Trophoblast cell (in vitro differentiated cells and primary cell): ENCODE results near the gene MRPL9.

ENCODE experiments used
- DNase-seq, 2 donors: peaks; one replicate each; pipeline ENCODE4 v3.0.0-alpha.2; 2016
- H2AFZ ChIP-seq: 2 replicates; pipeline ENCODE4 v1.6.1; 2013; ENCODE audit warnings: low read length, moderate library complexity, mild to moderate bottlenecking; ENCODE audit not compliant: insufficient read depth, poor library complexity
- H2AK5ac ChIP-seq: 2 replicates; pipeline ENCODE4 v1.6.1; 2013; ENCODE audit warnings: mild to moderate bottlenecking, low read length
- H2BK120ac ChIP-seq: 2 replicates; pipeline ENCODE4 v1.6.1; 2013; ENCODE audit warnings: low read length, mild to moderate bottlenecking, moderate library complexity; ENCODE audit not compliant: insufficient read depth, poor library complexity
- H2BK12ac ChIP-seq: 2 replicates; pipeline ENCODE4 v1.6.1; 2013; ENCODE audit warnings: mild to moderate bottlenecking, low read length, moderate library complexity
- H2BK5ac ChIP-seq: 2 replicates; pipeline ENCODE4 v1.6.1; 2013; ENCODE audit warnings: low read length, low read depth, moderate library complexity, mild to moderate bottlenecking; ENCODE audit not compliant: poor library complexity
- H3K14ac ChIP-seq: 2 replicates; pipeline ENCODE4 v1.6.1; 2013; ENCODE audit warnings: mild to moderate bottlenecking, low read length
- H3K18ac ChIP-seq: 2 replicates; pipeline ENCODE4 v1.6.1; 2013; ENCODE audit warnings: mild to moderate bottlenecking, low read length
- H3K23ac ChIP-seq: 2 replicates; pipeline ENCODE4 v1.6.1; 2013; ENCODE audit warnings: low read length
- H3K27ac ChIP-seq: 2 replicates; pipeline ENCODE4 v1.5.1; 2013; ENCODE audit warnings: low read depth, mild to moderate bottlenecking, inconsistent platforms, low read length, moderate library complexity
- H3K27me3 ChIP-seq: 2 replicates; pipeline ENCODE4 v1.6.1; 2013; ENCODE audit warnings: inconsistent platforms, mild to moderate bottlenecking, low read length, moderate library complexity; ENCODE audit not compliant: insufficient read depth
- H3K36me3 ChIP-seq, 2 experiments: 1 replicate in 1 of 2; 2 replicates in 1 of 2; pipeline ENCODE4 v1.6.1; 2013; ENCODE audit warnings: low read length in 2 of 2, mild to moderate bottlenecking in 2 of 2, moderate library complexity in 1 of 2; ENCODE audit not compliant: insufficient read depth in 2 of 2, control insufficient read depth in 1 of 2
- H3K4ac ChIP-seq: 2 replicates; pipeline ENCODE4 v1.6.1; 2013; ENCODE audit warnings: low read depth, mild to moderate bottlenecking, low read length, moderate library complexity
- H3K4me1 ChIP-seq, 2 experiments: 1 replicate in 1 of 2; 2 replicates in 1 of 2; pipeline ENCODE4 v1.6.1; 2013; ENCODE audit warnings: low read length in 2 of 2, mild to moderate bottlenecking in 2 of 2, moderate library complexity in 1 of 2; ENCODE audit not compliant: insufficient read depth in 2 of 2, control insufficient read depth in 1 of 2
- H3K4me2 ChIP-seq: 2 replicates; pipeline ENCODE4 v1.6.1; 2013; ENCODE audit warnings: inconsistent platforms, mild to moderate bottlenecking, low read length, moderate library complexity
- H3K4me3 ChIP-seq: 2 replicates; pipeline ENCODE4 v1.5.1; 2013; ENCODE audit warnings: mild to moderate bottlenecking, low read depth, low read length, inconsistent platforms
- H3K79me1 ChIP-seq: one replicate; pipeline ENCODE4 v1.6.1; 2013; ENCODE audit warnings: low read length
- H3K79me2 ChIP-seq: 2 replicates; pipeline ENCODE4 v1.6.1; 2013; ENCODE audit warnings: low read length, mild to moderate bottlenecking; ENCODE audit not compliant: control insufficient read depth, insufficient read depth, poor library complexity
- H3K9ac ChIP-seq: 2 replicates; pipeline ENCODE4 v1.6.1; 2013; ENCODE audit warnings: mild to moderate bottlenecking, low read length
- H3K9me3 ChIP-seq: 2 replicates; pipeline ENCODE4 v1.6.1; 2013; ENCODE audit warnings: low read depth, mild to moderate bottlenecking, control low read depth, inconsistent platforms, low read length; ENCODE audit not compliant: insufficient read depth
- H4K12ac ChIP-seq: 2 replicates; pipeline ENCODE4 v1.6.1; 2013; ENCODE audit warnings: low read depth, mild to moderate bottlenecking, low read length, moderate library complexity
- H4K8ac ChIP-seq: 2 replicates; pipeline ENCODE4 v1.6.1; 2013; ENCODE audit warnings: low read depth, mild to moderate bottlenecking, low read length, moderate library complexity
- H4K91ac ChIP-seq: one replicate; pipeline ENCODE4 v1.6.1; 2013; ENCODE audit warnings: low read depth, mild to moderate bottlenecking, low read length, moderate library complexity
- WGBS: extraction: QIAGEN DNeasy Blood & Tissue Kit; methylation state at CpG from one replicate; pipeline ENCODE4 v1.1.7; 2013; ENCODE audit warnings: missing lambda C conversion rate; ENCODE audit not compliant: insufficient read length, insufficient coverage; ENCODE audit errors: extremely low coverage; 5-methylcytosine and 5-hydroxymethylcytosine counted together

The MRPL9 gene

DNA sequence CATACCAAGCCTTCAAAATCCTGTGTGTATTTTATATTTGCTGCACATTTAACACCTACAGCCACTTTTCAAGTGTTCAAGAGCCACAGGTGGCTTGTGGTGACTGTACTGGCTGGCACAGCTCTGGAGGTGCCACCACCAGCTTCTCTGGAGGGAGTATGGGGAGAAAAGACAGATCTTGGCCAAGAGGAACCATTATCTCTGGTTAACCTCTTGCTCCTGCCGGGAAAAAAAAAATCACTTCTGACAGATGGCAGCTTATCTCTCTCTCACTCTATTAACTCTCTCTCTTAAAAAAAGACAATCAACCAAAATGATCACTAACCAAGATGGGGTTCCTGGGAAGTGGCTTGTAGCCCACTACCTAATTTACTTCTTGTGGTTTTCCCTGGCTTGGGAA is 43.2 kb downstream of the MRPL9 start:
- no peaks in the 10 kb centered on the region for H3K79me2 ChIP-seq
- H4K12ac ChIP-seq = no peak overlapping the region
- no peaks in the 10 kb centered on the region for H3K36me3 ChIP-seq
- no peak overlapping the region for H2BK5ac ChIP-seq
- H2AK5ac ChIP-seq = no peak overlapping the region
- H3K18ac ChIP-seq = no peak overlapping the region
- H3K4me1 ChIP-seq = peaks cover 3% of the 10 kb centered on the region in 2 experiments
- H3K23ac ChIP-seq = no peak overlapping the region
- DNase-seq = no peak
- no peak overlapping the region for H2BK120ac ChIP-seq
- H4K8ac ChIP-seq = no peak overlapping the region
- H3K9ac ChIP-seq = no peak overlapping the region
- H3K4me3 ChIP-seq = no peak overlapping the region
- WGBS = no CpG with 5 or more reads among the region's 1 CpG
- no peak overlapping the region for H4K91ac ChIP-seq
- no peak overlapping the region for H2BK12ac ChIP-seq
- peaks cover 36% of the 10 kb centered on the region for H3K27me3 ChIP-seq
- no peaks in the 10 kb centered on the region for H3K9me3 ChIP-seq
- no peak overlapping the region for H3K4ac ChIP-seq
- no peak overlapping the region for H2AFZ ChIP-seq
- H3K27ac ChIP-seq = no peak overlapping the region
- H3K14ac ChIP-seq = no peak overlapping the region
- H3K79me1 ChIP-seq = no peaks in the 10 kb centered on the region
- no peak overlapping the region for H3K4me2 ChIP-seq

DNA sequence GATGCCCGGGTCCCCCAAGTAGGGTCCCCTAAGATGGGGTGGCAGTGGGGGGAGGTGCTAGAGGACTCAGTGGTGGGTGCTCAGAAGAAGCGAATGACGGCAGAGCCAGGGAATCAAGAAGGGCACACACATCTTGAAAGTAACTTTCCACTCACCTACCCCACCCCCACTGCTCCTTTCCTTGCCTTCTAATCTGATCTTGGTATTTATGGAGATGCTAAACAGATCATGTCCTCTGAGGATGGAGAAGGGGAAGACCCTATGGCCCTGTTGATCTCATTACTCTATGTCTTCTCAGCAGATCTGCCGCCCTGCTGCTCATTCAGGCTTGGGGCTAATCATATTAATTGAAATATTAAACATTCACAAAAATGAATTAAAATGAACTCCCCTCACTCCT is 44.6 kb downstream of the MRPL9 start:
- no peak for DNase-seq
- Histone ChIP-seq H3K79me1 (no peaks in the 10 kb centered on the region), H2BK120ac (no peak overlapping the region), H3K79me2 (no peaks in the 10 kb centered on the region), H3K14ac (no peak overlapping the region), H3K27me3 (peaks cover 36% of the 10 kb centered on the region), H2AK5ac (no peak overlapping the region), H2BK12ac (no peak overlapping the region), H3K4me2 (no peak overlapping the region), H3K18ac (no peak overlapping the region), H3K9ac (no peak overlapping the region), H2AFZ (no peak overlapping the region), H4K8ac (no peak overlapping the region), H3K23ac (no peak overlapping the region), H3K4me1 (peaks cover 3% of the 10 kb centered on the region in 2 experiments), H3K36me3 (no peaks in the 10 kb centered on the region), H4K12ac (no peak overlapping the region), H3K4me3 (no peak overlapping the region), H3K27ac (no peak overlapping the region), H2BK5ac (no peak overlapping the region), H4K91ac (no peak overlapping the region), H3K9me3 (no peaks in the 10 kb centered on the region), H3K4ac (no peak overlapping the region)
- no CpG with 5 or more reads among the region's 4 CpGs for WGBS

DNA sequence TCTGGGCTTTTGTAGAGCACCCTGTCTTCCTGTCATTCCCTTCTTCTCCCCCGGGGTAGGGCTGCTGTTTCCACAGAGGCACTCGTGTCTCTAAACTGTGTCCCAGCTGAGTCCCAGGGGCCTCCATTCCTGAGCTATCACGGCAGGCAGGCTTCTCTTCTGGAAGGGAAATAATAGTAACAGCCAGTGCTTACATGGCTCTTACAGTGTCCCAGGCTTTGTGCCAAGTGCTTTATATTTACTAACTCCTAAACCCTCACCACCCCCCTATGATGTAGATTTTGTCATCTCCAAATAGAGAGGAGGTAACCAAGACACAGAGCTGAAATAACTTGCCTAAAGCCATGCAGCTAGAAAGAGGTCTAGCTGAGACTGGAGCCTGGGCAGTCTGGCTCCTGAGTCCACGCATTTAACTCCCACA is 45.3 kb downstream of the MRPL9 start:
- no CpG with 5 or more reads among the region's 4 CpGs for WGBS
- Histone ChIP-seq H2AK5ac (no peak overlapping the region), H3K18ac (no peak overlapping the region), H3K9ac (no peak overlapping the region), H4K91ac (no peak overlapping the region), H3K27ac (no peak overlapping the region), H3K4ac (no peak overlapping the region), H3K9me3 (no peaks in the 10 kb centered on the region), H3K23ac (no peak overlapping the region), H3K4me3 (no peak overlapping the region), H3K79me2 (no peaks in the 10 kb centered on the region), H2BK120ac (no peak overlapping the region), H3K79me1 (no peaks in the 10 kb centered on the region), H2AFZ (no peak overlapping the region), H2BK5ac (no peak overlapping the region), H3K14ac (no peak overlapping the region), H2BK12ac (no peak overlapping the region), H3K36me3 (no peaks in the 10 kb centered on the region), H3K27me3 (peaks cover 36% of the 10 kb centered on the region), H3K4me2 (no peak overlapping the region), H3K4me1 (peaks cover 3% of the 10 kb centered on the region in 2 experiments), H4K8ac (no peak overlapping the region), H4K12ac (no peak overlapping the region)
- DNase-seq = no peak

DNA sequence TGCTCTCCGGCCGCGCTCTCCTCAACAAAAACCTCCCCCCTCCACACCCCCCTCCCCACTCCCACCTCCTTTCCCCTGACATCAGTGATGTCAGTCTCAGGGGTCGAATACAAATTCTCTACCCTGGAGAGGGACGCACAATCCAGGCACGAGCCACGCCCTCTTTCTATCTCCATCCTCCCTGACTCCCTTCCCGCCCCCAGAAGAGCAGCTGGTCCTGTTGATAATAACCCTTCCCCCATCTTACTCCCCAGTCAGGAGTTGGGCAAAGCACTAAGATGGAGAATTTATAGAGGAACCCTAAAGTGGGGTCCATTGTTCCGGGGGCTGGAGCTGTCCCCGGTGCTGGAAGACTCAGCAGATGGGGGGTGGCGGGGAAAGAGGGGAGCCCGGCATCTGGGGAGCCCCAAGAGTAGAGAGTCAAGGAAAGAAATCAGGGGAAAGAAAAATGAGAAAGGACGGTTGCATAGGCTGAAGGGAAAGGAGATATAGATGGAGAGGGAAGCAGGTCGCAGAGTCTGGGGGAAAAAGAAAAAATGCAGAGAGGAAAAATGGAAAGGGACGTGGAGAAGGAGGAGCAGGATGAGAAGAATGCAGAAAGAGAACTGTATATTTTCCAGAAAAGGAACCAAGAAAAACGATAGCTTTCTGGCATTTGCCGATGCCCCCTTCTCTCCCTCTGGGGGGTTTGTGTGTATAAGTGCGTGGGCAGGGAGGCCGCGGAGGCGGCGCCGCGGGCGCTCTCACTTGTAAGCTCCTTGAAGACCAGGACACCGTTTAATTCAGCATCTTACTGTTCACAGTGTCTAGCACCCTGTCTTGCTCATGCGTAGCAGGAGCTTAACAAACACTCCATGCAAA is 46.3 kb downstream of the MRPL9 start, which contains the start of gene CELF3:
TSS of gene CELF3 (minus strand) at position 33 of the 861 bp plus-strand sequence. CDS start 783 bp downstream, outside the sequence.
- Histone ChIP-seq H2AFZ (no peak within 1 kb of the TSS), H3K79me2 (no peaks in the 10 kb centered on the region), H3K9ac (no peak within 1 kb of the TSS), H3K36me3 (no peaks in the 10 kb centered on the region), H3K27me3 (peaks cover 28% of the 10 kb centered on the region), H3K4me2 (no peak within 1 kb of the TSS), H3K79me1 (no peaks in the 10 kb centered on the region), H2AK5ac (no peak within 1 kb of the TSS), H3K4ac (no peak within 1 kb of the TSS), H4K12ac (no peak within 1 kb of the TSS), H3K23ac (no peak within 1 kb of the TSS), H3K4me1 (peaks cover 3% of the 10 kb centered on the region in 2 experiments), H2BK12ac (no peak within 1 kb of the TSS), H4K91ac (no peak within 1 kb of the TSS), H3K18ac (no peak within 1 kb of the TSS), H3K4me3 (no peak within 1 kb of the TSS), H3K14ac (no peak within 1 kb of the TSS), H3K27ac (no peak within 1 kb of the TSS), H3K9me3 (no peaks in the 10 kb centered on the region), H4K8ac (no peak within 1 kb of the TSS), H2BK5ac (no peak within 1 kb of the TSS), H2BK120ac (no peak within 1 kb of the TSS)
- WGBS = no CpG with 5 or more reads among the region's 27 CpGs
- DNase-seq = no peak
